Measurements from ENCODE around the gene NUDT2. TPM values are rescaled to one million over a fixed set of nuclear protein-coding genes. Genes with fewer than 3 reads are reported as not detected.
"Not testable (repeated sequence)": the region's sequence is repeated elsewhere in the genome, so short reads cannot be mapped to it uniquely, and the experiment has no call there.

NUDT2 gene
- polyA plus RNA-seq, 1 of the 3 experiments (the other 2 are of a cell fraction): 47.8 TPM

- Histone ChIP-seq H3K4me1 (ENCODE audit: control insufficient read depth in 1 of 2, insufficient read depth in 2 of 2, low read depth in 1 of 2, low read length in 1 of 2) (peaks cover 0 to 4% of the 10 kb centered on the region in 2 experiments; a peak in 1 of 4 replicates), H3K4me3 (ENCODE audit: low read depth in 2 of 2, low read length in 1 of 2) (no peak overlapping the region), H4K20me1 (ENCODE audit: insufficient read depth) (no peaks in the 10 kb centered on the region; the same call in 1 of the 2 replicates), H3K9ac (no peak overlapping the region), H3K9me3 (no peaks in the 10 kb centered on the region), H3K36me3 (replicated peaks in 1 of 2; ENCODE audit: control insufficient read depth in 1 of 2, insufficient read depth in 2 of 2, low read length in 1 of 2) (peaks cover 15% of the 10 kb centered on the region in 2 experiments), H3K79me2 (ENCODE audit: insufficient read depth) (peaks cover 43% of the 10 kb centered on the region; the same call in 1 of the 2 replicates), H2AFZ (ENCODE audit: low read depth) (no peak overlapping the region), H3K27ac (ENCODE audit: low read depth in 2 of 2, low read length in 1 of 2) (no peak overlapping the region), H3K9me2 (no peaks in the 10 kb centered on the region), H3K4me2 (no peak overlapping the region), H3F3A (replicated peaks; ENCODE audit: insufficient read depth) (peaks cover 6% of the 10 kb centered on the region), H3K27me3 (ENCODE audit: insufficient read depth) (no peaks in the 10 kb centered on the region)
- DNase-seq: no peak
- 95% methylated on average over 2 of the region's 2 CpGs for WGBS (ENCODE audit: low lambda C conversion rate)
- ChIA-PET POLR2A (no interaction called here), CTCF (interaction anchor here (0.8 to 6.7 kb wide), 9 partner anchors 10 to 299 kb away, joined by 3 to 149 read pairs (median 12); partner anchors contain the start of gene MYORG)
- TF ChIP-seq GATA2 (CRISPR knock-in tag; IDR thresholded peaks at IDR 0.05): no peak
Measured at GRCh38 chr9:34334916-34335315, 5.5 kb downstream of the NUDT2 start.

- peaks cover 38% of the 10 kb centered on the region; the same call in 1 of the 2 replicates for H3K79me2 ChIP-seq (ENCODE audit: insufficient read depth)
Measured at GRCh38 chr9:34335376-34335775, 6.0 kb downstream of the NUDT2 start.

GRCh38 chr9:34337403-34337802 is 8.0 kb downstream of the NUDT2 start:
- 90% methylated on average over 2 of the region's 2 CpGs for WGBS (ENCODE audit: low lambda C conversion rate)
- Histone ChIP-seq H3K36me3 (replicated peaks in 1 of 2; ENCODE audit: control insufficient read depth in 1 of 2, insufficient read depth in 2 of 2, low read length in 1 of 2) (peaks cover 28% of the 10 kb centered on the region in 2 experiments), H3K27ac (ENCODE audit: low read depth in 2 of 2, low read length in 1 of 2) (no peak overlapping the region), H3F3A (replicated peaks; ENCODE audit: insufficient read depth) (no peaks in the 10 kb centered on the region), H3K27me3 (ENCODE audit: insufficient read depth) (no peaks in the 10 kb centered on the region), H3K9me2 (no peaks in the 10 kb centered on the region), H3K4me3 (ENCODE audit: low read depth in 2 of 2, low read length in 1 of 2) (no peak overlapping the region), H3K9ac (no peak overlapping the region), H3K79me2 (ENCODE audit: insufficient read depth) (peaks cover 28% of the 10 kb centered on the region; the same call in 1 of the 2 replicates), H4K20me1 (ENCODE audit: insufficient read depth) (no peaks in the 10 kb centered on the region; the same call in 1 of the 2 replicates), H3K9me3 (no peaks in the 10 kb centered on the region), H2AFZ (ENCODE audit: low read depth) (no peak overlapping the region), H3K4me2 (no peak overlapping the region), H3K4me1 (ENCODE audit: control insufficient read depth in 1 of 2, insufficient read depth in 2 of 2, low read depth in 1 of 2, low read length in 1 of 2) (peaks cover 0 to 3% of the 10 kb centered on the region in 2 experiments; a peak in 1 of 4 replicates)
- ChIA-PET POLR2A (no interaction called here), CTCF (interaction anchor here (1.2 to 3.2 kb wide), 4 partner anchors 41 to 266 kb away, joined by 3 to 25 read pairs (median 6); partner anchors contain the start of gene MYORG)
- peak; percentile 45 for TF ChIP-seq RAD21 (IDR thresholded peaks at IDR 0.05; ENCODE audit: low read length)
- no peak for TF ChIP-seq REST (IDR thresholded peaks at IDR 0.05; ENCODE audit: low read depth, low read length)
- no peak for TF ChIP-seq MEF2A (IDR thresholded peaks at IDR 0.05; ENCODE audit: borderline replicate concordance, low read depth)
- DNase-seq: no peak

More at GRCh38 chr9:34335376-34335775, 6.0 kb downstream of the NUDT2 start:
- Histone ChIP-seq H2AFZ (ENCODE audit: low read depth) (no peak overlapping the region), H3K4me1 (ENCODE audit: control insufficient read depth in 1 of 2, insufficient read depth in 2 of 2, low read depth in 1 of 2, low read length in 1 of 2) (peaks cover 0 to 4% of the 10 kb centered on the region in 2 experiments; a peak in 1 of 4 replicates), H3K9me3 (no peaks in the 10 kb centered on the region), H3K9me2 (no peaks in the 10 kb centered on the region), H3F3A (replicated peaks; ENCODE audit: insufficient read depth) (peaks cover 6% of the 10 kb centered on the region), H3K36me3 (replicated peaks in 1 of 2; ENCODE audit: control insufficient read depth in 1 of 2, insufficient read depth in 2 of 2, low read length in 1 of 2) (peaks cover 17 to 19% of the 10 kb centered on the region in 2 experiments), H4K20me1 (ENCODE audit: insufficient read depth) (no peaks in the 10 kb centered on the region; the same call in 1 of the 2 replicates), H3K4me3 (ENCODE audit: low read depth in 2 of 2, low read length in 1 of 2) (no peak overlapping the region), H3K27ac (ENCODE audit: low read depth in 2 of 2, low read length in 1 of 2) (no peak overlapping the region), H3K4me2 (no peak overlapping the region), H3K9ac (no peak overlapping the region), H3K27me3 (ENCODE audit: insufficient read depth) (no peaks in the 10 kb centered on the region)
- no peak for TF ChIP-seq EP300 (IDR thresholded peaks at IDR 0.05; ENCODE audit: borderline replicate concordance in 1 of 2, low read depth in 1 of 2, low read length in 1 of 2)
- no peak for TF ChIP-seq SIN3A (IDR thresholded peaks at IDR 0.05; ENCODE audit: borderline replicate concordance, low read depth, low read length)
- no peak for TF ChIP-seq RAD21 (IDR thresholded peaks at IDR 0.05; ENCODE audit: low read length)
- no peak for TF ChIP-seq GATA2 (CRISPR knock-in tag; IDR thresholded peaks at IDR 0.05)
- TF ChIP-seq POLR2AphosphoS5 (IDR thresholded peaks at IDR 0.05; ENCODE audit: low read depth, low read length): no peak
- no peak for TF ChIP-seq TEAD4 (IDR thresholded peaks at IDR 0.05; ENCODE audit: borderline replicate concordance, insufficient read depth)
- TF ChIP-seq GABPA (IDR thresholded peaks at IDR 0.05; ENCODE audit: low read depth): no peak
- TF ChIP-seq FOSL2 (IDR thresholded peaks at IDR 0.05; ENCODE audit: borderline replicate concordance, low read depth): no peak
- no peak for TF ChIP-seq ELF1 (IDR thresholded peaks at IDR 0.05)
- DNase-seq: no peak
- WGBS (ENCODE audit: low lambda C conversion rate): 87% methylated on average over 4 of the region's 4 CpGs
- ChIA-PET CTCF (interaction anchor here (0.8 to 6.7 kb wide), 7 partner anchors 10 to 268 kb away, joined by 3 to 149 read pairs (median 32); partner anchors contain the start of gene MYORG), POLR2A (no interaction called here)

- H3K4me3 ChIP-seq (ENCODE audit: low read depth in 2 of 2, low read length in 1 of 2); POLR2A ChIA-PET; H3K4me1 ChIP-seq (ENCODE audit: control insufficient read depth in 1 of 2, insufficient read depth in 2 of 2, low read depth in 1 of 2, low read length in 1 of 2); H3K9me2 ChIP-seq; DNase-seq; H3K9me3 ChIP-seq; H3K4me2 ChIP-seq; H3K27ac ChIP-seq (ENCODE audit: low read depth in 2 of 2, low read length in 1 of 2); H3F3A ChIP-seq (replicated peaks; ENCODE audit: insufficient read depth); H3K27me3 ChIP-seq (ENCODE audit: insufficient read depth); H4K20me1 ChIP-seq (ENCODE audit: insufficient read depth); H2AFZ ChIP-seq (ENCODE audit: low read depth); H3K9ac ChIP-seq: not testable (repeated sequence)
- CTCF ChIA-PET: interaction anchor here (0.6 to 3.2 kb wide), 5 partner anchors 9 to 266 kb away, joined by 3 to 25 read pairs (median 4); partner anchors contain the start of gene MYORG
- Histone ChIP-seq H3K79me2 (ENCODE audit: insufficient read depth) (peaks cover 21% of the 10 kb centered on the region; the same call in 1 of the 2 replicates), H3K36me3 (replicated peaks in 1 of 2; ENCODE audit: control insufficient read depth in 1 of 2, insufficient read depth in 2 of 2, low read length in 1 of 2) (peaks cover 28 to 30% of the 10 kb centered on the region in 2 experiments)
Measured at GRCh38 chr9:34338079-34338478, 8.7 kb downstream of the NUDT2 start.
